D341Med (cell line): ENCODE measurements around the gene FCHO1.

Source experiments
- DNase-seq: peaks from one replicate; pipeline ENCODE4 v3.0.0; 2012; ENCODE audit warnings: low spot score

FCHO1 gene

DNA sequence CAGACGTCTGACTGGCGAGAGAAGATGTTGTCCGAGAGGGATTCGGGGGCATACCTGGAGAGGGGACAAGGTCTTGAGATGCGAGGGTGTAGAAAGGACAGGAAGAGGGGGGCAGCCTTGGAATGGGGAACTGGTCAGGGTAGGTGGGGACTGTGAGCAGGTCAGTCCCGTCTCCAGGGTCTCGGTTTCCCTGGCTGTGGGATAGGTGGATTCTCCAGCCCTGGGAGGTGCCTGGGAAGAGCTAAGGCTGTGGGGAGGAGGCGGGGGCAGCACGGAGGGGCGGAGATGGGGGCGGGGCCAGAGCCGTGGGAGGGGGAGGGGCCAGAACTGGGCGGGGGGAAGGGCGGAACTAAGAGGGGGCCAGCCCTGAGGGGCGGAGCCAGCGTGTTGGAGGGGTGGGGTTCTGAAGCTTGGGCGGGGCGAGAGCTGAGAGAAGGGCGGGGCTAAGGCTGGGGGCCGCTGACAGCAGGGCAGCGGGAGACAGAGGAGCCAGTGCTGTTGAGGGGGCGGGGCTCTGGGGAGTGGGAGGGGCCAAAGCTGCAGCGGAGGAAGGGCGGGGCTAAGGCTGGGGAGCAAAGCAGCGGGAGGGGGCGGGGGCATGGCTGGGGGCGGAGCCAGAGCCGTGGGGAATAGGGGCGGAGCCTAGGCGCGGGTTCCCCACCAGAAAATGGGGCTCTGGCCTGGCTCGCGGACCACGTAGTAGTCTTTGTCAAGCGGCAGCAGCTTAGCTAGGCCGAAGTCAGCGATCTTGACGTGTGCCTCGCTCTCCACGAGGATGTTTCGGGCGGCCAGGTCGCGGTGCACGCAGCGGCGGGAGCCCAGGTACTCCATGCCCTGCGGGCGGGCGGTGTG is 79.5 kb downstream of the FCHO1 start:
- peak; percentile 99 for DNase-seq

- no peak for DNase-seq
These were observed 80.2 kb downstream of the FCHO1 start for GRCh38 chr19:17831419-17831888.

DNA sequence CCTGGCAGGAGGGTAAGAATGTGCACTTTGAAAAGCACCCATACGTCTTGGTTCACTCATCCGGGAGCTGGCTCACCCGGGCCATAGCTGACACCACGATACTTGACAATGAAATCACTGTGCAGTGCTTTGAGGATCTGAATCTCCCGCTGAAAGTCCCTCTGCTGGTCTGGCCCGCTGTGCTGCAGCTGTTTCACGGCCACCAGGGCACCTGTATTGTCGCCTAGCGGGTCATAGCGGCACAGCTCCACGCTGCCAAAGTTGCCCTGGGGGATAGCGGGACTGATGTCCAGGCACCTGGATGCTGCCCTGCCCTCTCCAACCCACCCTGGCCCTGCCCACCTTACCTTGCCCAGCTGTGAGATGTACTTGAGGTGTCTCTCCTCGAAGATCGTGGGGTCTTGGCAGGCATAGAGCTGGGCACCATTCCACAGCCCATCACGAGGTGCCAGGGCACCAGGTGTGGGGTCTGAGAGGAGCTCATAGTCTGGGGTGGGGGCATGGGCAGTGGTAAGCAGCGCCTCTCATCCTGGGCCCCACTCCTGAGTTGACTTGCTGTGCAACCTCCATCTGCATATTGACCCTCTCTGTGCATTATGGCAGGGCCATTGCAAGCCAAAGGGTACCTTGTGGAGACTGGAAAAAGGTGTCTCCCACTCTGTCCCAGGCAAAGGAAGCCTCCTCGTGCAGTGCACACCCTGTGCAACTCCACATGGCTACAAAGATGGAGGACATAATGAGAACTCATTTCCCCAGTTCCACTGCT is 81.3 kb downstream of the FCHO1 start:
- DNase-seq, result no peak

GRCh38 chr19:17834350-17835181 is 83.3 kb downstream of the FCHO1 start:
- no peak for DNase-seq

GRCh38 chr19:17835182-17836006 is 84.1 kb downstream of the FCHO1 start:
- DNase-seq, result no peak

DNA sequence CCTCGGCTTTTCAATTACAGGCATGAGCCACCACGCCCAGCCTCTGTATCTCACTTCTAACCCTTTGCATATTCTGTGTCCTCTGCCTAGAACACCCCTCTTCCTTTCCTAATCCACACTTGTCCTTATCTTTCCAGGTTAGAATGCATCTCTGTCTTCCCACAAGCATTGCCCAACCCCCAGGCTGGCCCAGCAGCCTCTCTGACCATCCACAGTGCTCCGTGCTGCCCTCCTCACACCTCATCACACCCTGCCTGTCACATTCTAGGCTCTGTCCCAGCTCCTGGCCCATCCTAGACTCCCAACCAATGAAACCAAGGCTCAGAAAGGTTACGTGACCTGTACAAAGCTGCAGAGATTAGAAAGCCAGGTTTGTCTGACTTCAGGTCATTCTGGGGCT is 85.3 kb downstream of the FCHO1 start:
- no peak for DNase-seq

- no peak for DNase-seq
These were observed 86.7 kb downstream of the FCHO1 start for GRCh38 chr19:17837972-17838371.
